Spleen (tissue), 11 donors: Measurements from ENCODE around the gene UQCR11. TPM values are rescaled to one million over a fixed set of nuclear protein-coding genes. Genes with fewer than 3 reads are reported as not detected.

Experiments
- DNase-seq: peaks from one replicate; pipeline ENCODE4 v3.0.0-alpha.2; 2020
- H3K27ac ChIP-seq, 8 donors: fragments of 200-600 bp; sonication (generic) in 7 of 8; 1 replicate in 4 of 8; 2 replicates in 4 of 8; pipeline versions ENCODE4 v1.5.0 to v1.8.0; 2016 to 2021; ENCODE audit warnings: inconsistent platforms in 4 of 8, mild to moderate bottlenecking in 4 of 8, moderate library complexity in 1 of 8
- H3K27me3 ChIP-seq, 7 donors: fragments of 200-600 bp; sonication (generic) in 6 of 7; replicated peaks in 1 of 7; 1 replicate in 4 of 7; 2 replicates in 3 of 7; pipeline versions ENCODE4 v1.5.0 to v1.8.0; 2016 to 2021; ENCODE audit warnings: inconsistent platforms in 3 of 7, mild to moderate bottlenecking in 1 of 7
- H3K36me3 ChIP-seq, 6 donors: fragments of 200-600 bp; sonication (generic) in 5 of 6; 1 replicate in 4 of 6; 2 replicates in 2 of 6; pipeline versions ENCODE4 v1.5.0 to v1.8.0; 2016 to 2021; ENCODE audit warnings: inconsistent platforms in 2 of 6
- H3K4me1 ChIP-seq, 6 donors: fragments of 200-600 bp; sonication (generic) in 5 of 6; 1 replicate in 3 of 6; 2 replicates in 3 of 6; pipeline versions ENCODE4 v1.5.0 to v1.8.0; 2016 to 2021; ENCODE audit warnings: inconsistent platforms in 3 of 6
- H3K4me3 ChIP-seq, 8 donors: fragments of 200-600 bp; sonication (generic) in 7 of 8; 1 replicate in 4 of 8; 2 replicates in 4 of 8; pipeline versions ENCODE4 v1.5.0 to v1.8.0; 2016 to 2021; ENCODE audit warnings: inconsistent platforms in 4 of 8, mild to moderate bottlenecking in 4 of 8, moderate library complexity in 2 of 8
- H3K9me3 ChIP-seq, 8 donors: fragments of 200-600 bp; sonication (generic) in 7 of 8; 1 replicate in 4 of 8; 2 replicates in 4 of 8; pipeline versions ENCODE4 v1.5.0 to v1.8.0; 2016 to 2021; ENCODE audit warnings: inconsistent platforms in 4 of 8
- CTCF ChIP-seq, 11 experiments: fragments of 200-600 bp in 7 of 11; fragments of 450-650 bp in 4 of 11; sonication (generic) in 4 of 11; IDR thresholded peaks in 8 of 11; conservative IDR thresholded peaks in 3 of 11; 1 replicate in 7 of 11; 2 replicates in 4 of 11; pipeline versions ENCODE4 v1.4.0 to v1.8.0; 2016 to 2021; ENCODE audit warnings: antibody characterized with exemption in 11 of 11, inconsistent platforms in 4 of 11, mild to moderate bottlenecking in 1 of 11
- POLR2A ChIP-seq, 3 donors: fragments of 450-650 bp; IDR thresholded peaks; one replicate each; pipeline ENCODE4 v1.5.1; 2017; ENCODE audit warnings: antibody characterized with exemption in 3 of 3, mild to moderate bottlenecking in 1 of 3
- POLR2AphosphoS5 ChIP-seq, 3 donors: sonication (generic); formaldehyde crosslinking; IDR thresholded peaks; one replicate each; pipeline ENCODE4 v1.5.1; 2017; ENCODE audit warnings: antibody characterized with exemption in 3 of 3
- WGBS, 5 donors: extraction: QIAGEN DNeasy Blood & Tissue Kit in 3 of 5; methylation state at CpG; one replicate each; pipeline versions ENCODE4 v1.1.5 to v1.1.7; 2013 to 2018; 5-methylcytosine and 5-hydroxymethylcytosine counted together
- intact Hi-C: fragments of 100-400 bp; cut with DNase I; formaldehyde crosslinking; loops from one replicate; pipeline ENCODE4 v1.15.0; 2023; ENCODE audit warnings: low total_unique reads
- polyA plus RNA-seq, 3 donors: library from polyadenylated mRNA; stranded (reverse); fragments of 200-250 nt; gene quantifications; one replicate each; pipeline ENCODE4 v1.2.1, GENCODE V29; 2013
- total RNA-seq, 7 donors: library from RNA; depleted of rRNA in 3 of 7; stranded (reverse); fragments of >200 nt in 3 of 7; fragmentation: NEBNext Ultra II Directional in 4 of 7; extraction: Animal tissue kit (Norgen Biotek cat#: 25700) in 4 of 7; gene quantifications; one replicate each; pipeline versions ENCODE4 v1.1.0 to v1.2.1, GENCODE V29; 2016 to 2021
- donor health status: healthy with polysubstance abuse.
- donor health status: DM: no; HTN: no; CAD: no; lungs with moderate emphysema.
- donor health status: DM: no; HTN: no; CAD: no.
- donor health status: Bipolar disorder and iron deficiency.
- donor health status: healthy.
- donor health status: DM: no; HTN: no; CAD: no.
- donor health status: DM: yes; HTN: yes; CAD: no.

UQCR11 gene
- total and polyA plus RNA-seq, 10 donors = 40.9 to 165 (median 137) TPM

- no peak for TF ChIP-seq POLR2AphosphoS5 (IDR thresholded peaks at IDR 0.05)
- TF ChIP-seq CTCF (IDR thresholded peaks at IDR 0.05 in 8 of 11, conservative IDR thresholded peaks at IDR 0.05 in 3 of 11) = no peak
- no peak for TF ChIP-seq POLR2A (IDR thresholded peaks at IDR 0.05)
- H3K4me3 ChIP-seq = no peak overlapping the region
- H3K4me1 ChIP-seq = peaks cover 0 to 28% (median 19%) of the 10 kb centered on the region in 6 donors
- H3K9me3 ChIP-seq = no peaks in the 10 kb centered on the region
- intact Hi-C loops = no loop called here
- no peaks in the 10 kb centered on the region for H3K36me3 ChIP-seq
- no peak overlapping the region for H3K27ac ChIP-seq
- WGBS, 5 donors = 64 to 72% (median 71%) methylated on average over 4 of the region's 4 CpGs
- peaks cover 0 to 34% (median 10%) of the 10 kb centered on the region in 7 donors for H3K27me3 ChIP-seq
- DNase-seq = no peak
Measured at GRCh38 chr19:1569997-1570396, 35.3 kb downstream of the UQCR11 start.

- peaks cover 0 to 28% (median 19%) of the 10 kb centered on the region in 6 donors for H3K4me1 ChIP-seq
- H3K27me3 ChIP-seq = peaks cover 0 to 34% (median 10%) of the 10 kb centered on the region in 7 donors
- intact Hi-C loops = no loop called here
- 9 to 28% (median 15%) methylated on average over 16 to 63 of the region's 63 CpGs for WGBS, 5 donors
- TF ChIP-seq POLR2AphosphoS5 (IDR thresholded peaks at IDR 0.05) (no peak), CTCF (IDR thresholded peaks at IDR 0.05 in 8 of 11, conservative IDR thresholded peaks at IDR 0.05 in 3 of 11) (no peak), POLR2A (IDR thresholded peaks at IDR 0.05) (no peak)
- H3K9me3 ChIP-seq = no peaks in the 10 kb centered on the region
- H3K4me3 ChIP-seq = peak within 1 kb of the TSS; percentile 3 to 75 (median 44)
- no peaks in the 10 kb centered on the region for H3K36me3 ChIP-seq
- H3K27ac ChIP-seq = peak within 1 kb of the TSS in 6 of 8 donors; percentile 38 to 75 (median 62)
- peak; percentile 93 for DNase-seq
Measured at GRCh38 chr19:1568320-1569019, 36.8 kb downstream of the UQCR11 start, which contains the start of gene MEX3D. TSS of gene MEX3D (minus strand) at chr19:1568325. CDS start at chr19:1568058, 267 bp downstream.

- intact Hi-C loops = no loop called here
- DNase-seq = no peak
Measured at GRCh38 chr19:1567848-1568227, 37.4 kb downstream of the UQCR11 start.

More at GRCh38 chr19:1567848-1568227, 37.4 kb downstream of the UQCR11 start:
- H3K36me3 ChIP-seq = no peaks in the 10 kb centered on the region
- H3K4me1 ChIP-seq = peaks cover 0 to 28% (median 19%) of the 10 kb centered on the region in 6 donors
- TF ChIP-seq CTCF (IDR thresholded peaks at IDR 0.05 in 8 of 11, conservative IDR thresholded peaks at IDR 0.05 in 3 of 11) (no peak), POLR2A (IDR thresholded peaks at IDR 0.05) (no peak), POLR2AphosphoS5 (IDR thresholded peaks at IDR 0.05) (no peak)
- H3K4me3 ChIP-seq = peak overlapping the region in 2 of 8 donors; percentile 45 to 75
- WGBS, 5 donors = 0 to 7% (median 1%) methylated on average over 4 to 72 of the region's 73 CpGs; no CpG with 5 or more reads in 2 of the 5 donors
- no peak overlapping the region for H3K27ac ChIP-seq
- peaks cover 0 to 34% (median 10%) of the 10 kb centered on the region in 7 donors for H3K27me3 ChIP-seq
- no peaks in the 10 kb centered on the region for H3K9me3 ChIP-seq
